Measurements from ENCODE around the gene SLC22A13. TPM values are rescaled to one million over a fixed set of nuclear protein-coding genes. Genes with fewer than 3 reads are reported as not detected.

Gene SLC22A13
- total and polyA plus RNA-seq, 9 of the 15 experiments (the other 6 are each of a cell fraction or from before 2014, with no cell fraction given) = 0.09 to 0.49 (median 0.17) TPM; not detected in 3

GRCh38 chr3:38297947-38298711 is 32.5 kb downstream of the SLC22A13 start (continued):
- peak in 1 of 3 experiments; percentile 39; a peak in 2 of 6 replicates for TF ChIP-seq CTCF (IDR thresholded peaks at IDR 0.05 in 2 of 3, conservative IDR thresholded peaks at IDR 0.05 in 1 of 3; ENCODE audit: insufficient read depth in 2 of 3, low read depth in 1 of 3, low read length in 3 of 3)
- TF ChIP-seq GATAD2B (IDR thresholded peaks at IDR 0.05; ENCODE audit: borderline replicate concordance) = peak; percentile 91
- TF ChIP-seq BRD9 (IDR thresholded peaks at IDR 0.05; ENCODE audit: low read depth, partially characterized antibody) = no peak
- TF ChIP-seq ZNF239 (CRISPR knock-in tag; IDR thresholded peaks at IDR 0.05) = no peak
- peak; percentile 100 for TF ChIP-seq DACH1 (IDR thresholded peaks at IDR 0.05; ENCODE audit: partially characterized antibody)
- peak in 1 of 2 experiments; percentile 32; a peak in 1 of 4 replicates for TF ChIP-seq HDAC1 (IDR thresholded peaks at IDR 0.05)

- Histone ChIP-seq H3K27ac (ENCODE audit: extremely low read depth, low read depth, low read length) (no peak overlapping the region), H3K4me1 (replicated peaks in 1 of 2; ENCODE audit: control insufficient read depth in 2 of 2, insufficient read depth in 2 of 2, low read length in 2 of 2) (peaks cover 0 to 5% of the 10 kb centered on the region in 2 experiments; a peak in 1 of 5 replicates), H4K20me1 (replicated peaks; ENCODE audit: control insufficient read depth, insufficient read depth, low read length) (no peaks in the 10 kb centered on the region), H3K9ac (ENCODE audit: insufficient read depth in 1 of 2, low read depth in 2 of 2, low read length in 2 of 2) (0 out of 4 replicates have a peak overlapping the region, but pooled peaks of 1 of the 2 experiments have one; percentile 30), H3K36me3 (ENCODE audit: control insufficient read depth, insufficient read depth, low read length) (no peaks in the 10 kb centered on the region), H3K79me2 (ENCODE audit: control insufficient read depth, insufficient read depth, low read length) (no peaks in the 10 kb centered on the region), H2AFZ (ENCODE audit: low read depth, low read length) (no peak overlapping the region), H3K9me1 (ENCODE audit: control insufficient read depth, insufficient read depth, low read length) (no peaks in the 10 kb centered on the region), H3K4me3 (no peak overlapping the region), H3K9me3 (replicated peaks; ENCODE audit: control insufficient read depth, insufficient read depth, low read depth, low read length) (no peaks in the 10 kb centered on the region), H3K27me3 (ENCODE audit: control insufficient read depth in 2 of 2, insufficient read depth in 2 of 2, low read length in 2 of 2) (peaks cover 31 to 70% of the 10 kb centered on the region in 2 experiments), H3K4me2 (ENCODE audit: insufficient read depth, low read length) (no peak overlapping the region)
- no TSS peak for BruUV-seq (replicated peaks)
- ChIA-PET POLR2A (interaction anchor here (1.1 kb wide), 1 partner anchor 10 kb away, joined by 3 read pairs; no protein-coding TSS in a partner anchor), CTCF (ENCODE audit: low intra/inter-chr PET ratio) (no interaction called here)
- intact Hi-C loops (cut with micrococcal nuclease) = no loop called here
- in situ Hi-C loops (cut with MboI) = no loop called here
- DNase-seq (ENCODE audit: extremely low read depth in 1 of 4, low spot score in 3 of 4) (no peak), FAIRE-seq (no peak), ATAC-seq (no peak; the same call in 1 of the 3 replicates)
- 3% methylated on average over 5 of the region's 5 CpGs for WGBS (ENCODE audit: insufficient coverage, low coverage, missing lambda C conversion rate)
- TF ChIP-seq ZNF282 (CRISPR knock-in tag; IDR thresholded peaks at IDR 0.05) = no peak
- TF ChIP-seq ELF2 (CRISPR knock-in tag; IDR thresholded peaks at IDR 0.05) = no peak
- no peak for TF ChIP-seq HINFP (tag; conservative IDR thresholded peaks at IDR 0.05; ENCODE audit: low read depth)
- no peak for TF ChIP-seq RHOXF2B (CRISPR knock-in tag; conservative IDR thresholded peaks at IDR 0.05)
- TF ChIP-seq HOXB6 (CRISPR knock-in tag; IDR thresholded peaks at IDR 0.05; ENCODE audit: borderline replicate concordance) = no peak
- TF ChIP-seq EP300 (IDR thresholded peaks at IDR 0.05; ENCODE audit: low read length) = no peak
- no peak for TF ChIP-seq SIX5 (IDR thresholded peaks at IDR 0.05; ENCODE audit: borderline replicate concordance in 1 of 2, insufficient read depth in 1 of 2, low read depth in 1 of 2, low read length in 2 of 2)
- no peak for TF ChIP-seq E2F6 (IDR thresholded peaks at IDR 0.05; ENCODE audit: borderline replicate concordance in 1 of 2, extremely low read depth in 1 of 2, insufficient read depth in 1 of 2, insufficient read length in 1 of 2, low read depth in 1 of 2, low read length in 1 of 2, poor library complexity in 1 of 2, severe bottlenecking in 1 of 2)
- no peak for TF ChIP-seq SMAD4 (CRISPR knock-in tag; conservative IDR thresholded peaks at IDR 0.05)
- TF ChIP-seq FOXJ3 (CRISPR knock-in tag; IDR thresholded peaks at IDR 0.05) = no peak
These were observed 41.3 kb downstream of the SLC22A13 start for GRCh38 chr3:38306941-38307340.

Data from K562 (cell line).